Measurements from ENCODE around the gene PMAIP1.

Gene PMAIP1

DNA sequence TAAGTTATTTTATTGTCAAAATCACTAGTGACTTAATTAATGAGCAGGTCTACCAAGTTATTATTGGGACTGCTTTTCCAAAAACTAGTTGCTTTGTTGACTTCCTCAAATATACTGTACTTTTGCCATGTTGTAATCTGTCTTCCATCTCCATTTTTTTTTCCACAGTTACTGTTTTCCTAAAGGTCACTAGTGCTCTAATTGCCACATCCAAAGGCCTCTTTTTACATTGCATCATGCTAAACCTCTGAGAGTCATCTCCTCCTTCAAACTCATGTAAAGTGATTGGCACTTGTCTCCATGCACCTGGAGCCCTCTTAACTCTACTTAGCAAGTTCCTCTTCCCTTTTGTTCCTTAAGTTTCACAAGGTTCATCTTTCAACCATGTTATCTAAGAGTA, 11.8 kb downstream of the PMAIP1 start:
- in situ Hi-C loops (cut with MboI; ENCODE audit: low sequenced_read_pairs), result no loop called here

DNA sequence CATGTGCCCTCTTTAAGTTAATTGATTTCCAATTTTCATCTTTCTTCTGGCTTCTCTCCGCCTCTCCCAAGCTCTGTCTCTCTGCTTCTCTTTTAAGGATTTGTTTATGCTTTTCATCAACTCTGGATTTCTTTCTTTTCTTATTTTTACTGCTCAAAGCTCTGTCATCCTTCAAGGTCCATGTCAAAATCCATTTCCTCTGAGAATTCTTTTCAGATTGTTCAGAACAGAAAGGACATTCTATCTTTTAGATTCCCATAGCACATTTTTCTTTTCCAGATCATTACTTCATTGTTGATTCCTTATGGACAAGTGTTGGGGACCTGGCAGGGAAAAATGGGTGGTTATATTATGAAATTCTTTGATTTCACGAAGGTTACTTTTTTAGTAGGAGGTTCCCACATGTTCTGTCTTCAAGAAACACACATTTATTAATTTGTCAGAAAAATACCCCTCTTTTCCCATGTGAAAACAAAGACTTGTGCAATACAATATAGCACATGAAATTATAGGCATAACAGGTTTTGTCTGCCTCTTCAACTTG, 12.3 kb downstream of the PMAIP1 start:
- in situ Hi-C loops (cut with MboI; ENCODE audit: low sequenced_read_pairs), result no loop called here

DNA sequence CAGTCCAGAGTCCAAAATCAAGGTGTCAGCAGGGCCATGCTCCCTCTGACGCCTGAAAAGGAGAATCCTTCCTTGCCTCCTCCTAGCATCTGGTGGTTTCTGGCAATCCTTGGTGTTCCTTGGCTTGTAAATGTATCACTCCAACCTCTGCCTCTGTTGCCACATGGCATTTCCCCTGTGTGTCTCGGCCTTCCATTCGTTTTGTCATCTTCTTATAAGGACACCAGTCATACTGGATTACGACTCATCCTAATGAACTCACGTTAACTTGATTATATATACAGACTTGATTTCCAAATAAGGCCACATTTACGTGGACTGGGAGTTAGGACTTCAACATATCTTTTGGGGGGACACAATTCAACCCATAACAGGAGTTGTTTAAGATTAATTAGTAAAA, 15.8 kb downstream of the PMAIP1 start:
- in situ Hi-C loops (cut with MboI; ENCODE audit: low sequenced_read_pairs), result no loop called here

DNA sequence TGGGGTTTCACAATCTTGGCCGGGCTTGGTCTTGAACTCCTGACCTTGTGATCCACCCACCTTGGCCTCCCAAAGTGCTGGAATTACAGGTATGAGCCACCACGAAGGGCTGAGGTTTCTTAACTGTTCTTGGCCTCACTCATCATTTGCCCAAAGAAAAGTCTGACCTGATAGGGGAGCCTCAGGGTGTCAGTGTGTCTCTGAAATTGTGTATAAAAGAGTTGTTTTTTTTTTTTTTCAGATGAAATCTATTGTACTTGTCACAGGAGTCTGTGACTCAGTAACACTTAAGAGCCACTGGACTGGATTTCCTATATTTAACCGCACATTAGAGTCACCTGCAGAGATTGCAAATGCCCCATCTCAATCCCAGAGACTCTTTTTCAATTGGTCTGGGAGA, 16.9 kb downstream of the PMAIP1 start:
- in situ Hi-C loops (cut with MboI; ENCODE audit: low sequenced_read_pairs), result no loop called here

DNA sequence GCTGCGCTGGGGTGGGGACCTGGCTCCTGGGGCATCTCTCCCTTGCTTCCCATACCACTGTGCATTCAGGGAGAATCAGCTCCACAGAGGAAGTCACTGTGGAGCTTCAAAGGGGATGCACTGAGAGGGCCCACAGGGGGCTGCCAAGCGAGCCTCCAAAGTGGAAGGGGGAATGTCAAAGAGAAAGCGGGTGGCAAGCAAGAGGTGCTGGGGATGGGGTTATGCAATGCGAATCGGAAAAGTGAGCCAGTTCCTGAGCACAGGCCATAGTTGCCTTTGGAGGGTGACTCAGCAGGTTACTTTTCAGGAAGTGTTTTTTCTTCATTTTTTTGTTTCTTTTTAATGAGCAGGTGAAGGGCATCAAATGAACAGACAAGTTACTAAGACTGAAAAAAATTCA, 17.6 kb downstream of the PMAIP1 start:
- in situ Hi-C loops (cut with MboI; ENCODE audit: low sequenced_read_pairs), result no loop called here

DNA sequence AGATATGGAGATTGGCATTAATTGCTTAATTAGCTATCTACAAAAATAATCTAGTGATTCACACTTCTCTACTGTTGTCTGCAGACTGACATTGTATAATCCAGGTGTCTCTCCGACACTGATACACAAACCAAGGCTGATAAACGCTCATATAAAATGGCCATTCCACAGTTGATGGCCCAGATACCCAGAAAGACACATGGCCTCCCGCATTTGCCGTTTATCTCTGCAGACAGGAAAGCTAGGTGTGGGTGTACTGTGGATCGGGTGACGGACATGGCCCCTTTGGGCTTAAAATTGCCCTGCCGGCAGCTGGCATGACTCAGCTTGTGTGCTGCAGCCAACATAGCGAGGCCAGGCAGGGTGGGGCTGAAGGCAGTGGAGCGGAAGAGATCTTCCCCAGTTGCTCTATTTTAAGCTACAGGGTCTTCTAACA, 18.5 kb downstream of the PMAIP1 start:
- in situ Hi-C loops (cut with MboI; ENCODE audit: low sequenced_read_pairs), result no loop called here

DNA sequence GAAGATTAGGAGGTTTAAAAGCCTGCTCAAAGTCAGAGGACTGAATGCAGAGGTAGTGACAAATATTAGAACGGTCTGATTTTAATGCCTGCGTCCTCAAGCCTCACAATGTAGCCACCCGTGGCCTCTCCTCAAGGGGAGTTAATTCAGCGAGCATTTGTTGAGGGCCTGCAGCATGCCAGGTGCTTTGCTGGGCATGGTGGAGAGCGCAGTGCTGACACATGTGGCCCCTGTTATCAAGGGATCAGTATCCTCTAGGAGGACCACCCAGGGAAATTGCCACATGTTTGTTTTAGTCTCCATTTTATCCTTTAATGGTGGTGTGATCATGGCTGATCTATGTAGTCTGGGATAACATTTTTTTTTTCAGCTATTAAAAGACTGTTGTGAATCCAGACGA, 19.2 kb downstream of the PMAIP1 start:
- in situ Hi-C loops (cut with MboI; ENCODE audit: low sequenced_read_pairs), result no loop called here

DNA sequence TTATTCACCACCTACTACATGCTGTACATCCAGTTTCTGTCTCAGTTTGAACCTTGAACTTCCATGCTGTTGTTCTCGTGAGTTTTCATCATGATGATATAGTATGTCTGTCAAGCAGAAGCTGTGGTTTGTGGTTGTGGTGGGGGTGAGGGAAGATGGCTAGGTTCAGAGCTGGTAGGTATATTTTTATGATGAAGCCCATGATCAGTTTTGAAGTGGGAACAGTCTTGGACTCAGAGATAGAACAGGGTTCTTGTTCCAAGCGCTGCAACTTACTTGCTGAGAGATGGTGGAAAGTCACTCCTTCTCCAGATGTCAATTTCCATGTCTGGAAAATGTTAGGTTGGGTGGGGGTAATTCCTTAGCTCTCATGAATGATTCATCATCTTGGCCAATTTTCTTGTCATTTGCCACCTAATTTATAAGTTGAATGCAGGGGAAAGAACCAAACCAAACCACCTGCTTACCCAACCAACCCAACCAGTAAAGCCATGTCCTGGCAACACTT, 21.6 kb downstream of the PMAIP1 start:
- in situ Hi-C loops (cut with MboI; ENCODE audit: low sequenced_read_pairs), result no loop called here

DNA sequence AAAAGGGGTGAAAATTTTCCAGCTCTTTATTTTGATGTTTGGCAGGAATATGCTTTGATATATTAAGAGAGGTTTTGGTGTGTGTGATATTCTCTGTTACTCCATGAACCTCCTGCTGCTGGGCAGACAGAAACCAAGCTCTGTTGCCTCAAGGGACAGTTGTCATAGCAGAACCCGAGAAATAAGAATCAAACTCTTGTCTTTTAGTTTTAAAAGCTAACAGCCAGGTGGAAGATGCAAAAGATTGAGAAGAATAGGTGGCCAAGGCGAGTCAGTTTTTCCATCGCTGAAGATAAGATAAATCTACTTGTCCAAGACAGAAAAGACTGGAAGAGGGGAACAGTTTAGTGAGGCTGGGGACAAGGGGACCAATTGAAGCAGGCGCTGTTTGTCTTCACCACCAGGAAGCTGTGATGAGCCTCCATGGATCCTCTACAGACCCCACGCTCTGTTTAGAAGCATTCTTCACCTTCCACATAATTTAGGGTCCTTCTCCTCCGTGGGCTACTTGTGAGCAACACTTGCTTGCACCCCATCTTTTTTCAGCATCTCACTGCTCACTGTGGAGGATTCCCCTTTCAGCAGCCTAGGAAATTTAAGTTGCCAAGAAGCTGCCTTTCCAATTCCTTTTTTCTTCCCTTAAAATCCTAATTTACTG, 23.9 kb downstream of the PMAIP1 start:
- in situ Hi-C loops (cut with MboI; ENCODE audit: low sequenced_read_pairs), result no loop called here

DNA sequence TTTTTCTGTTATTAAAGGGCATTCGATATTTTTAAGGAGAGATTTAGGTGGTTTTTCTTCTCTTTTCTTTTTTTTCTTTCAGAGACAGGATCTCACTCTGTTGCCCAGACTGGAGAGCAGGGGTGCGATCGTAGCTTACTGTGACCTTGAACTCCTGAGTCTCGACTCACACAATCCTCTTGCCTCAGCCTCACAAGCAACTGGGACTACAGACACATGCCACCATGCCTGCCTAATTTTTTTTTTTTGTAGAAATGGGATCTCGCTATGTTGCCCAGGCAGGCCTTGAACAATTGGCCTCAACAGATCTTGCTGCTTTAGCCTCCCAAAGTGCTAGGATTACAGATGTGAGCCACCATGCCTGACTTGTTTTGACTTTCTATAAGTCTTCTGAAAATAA, 26.3 kb downstream of the PMAIP1 start:
- in situ Hi-C loops (cut with MboI; ENCODE audit: low sequenced_read_pairs), result no loop called here

DNA sequence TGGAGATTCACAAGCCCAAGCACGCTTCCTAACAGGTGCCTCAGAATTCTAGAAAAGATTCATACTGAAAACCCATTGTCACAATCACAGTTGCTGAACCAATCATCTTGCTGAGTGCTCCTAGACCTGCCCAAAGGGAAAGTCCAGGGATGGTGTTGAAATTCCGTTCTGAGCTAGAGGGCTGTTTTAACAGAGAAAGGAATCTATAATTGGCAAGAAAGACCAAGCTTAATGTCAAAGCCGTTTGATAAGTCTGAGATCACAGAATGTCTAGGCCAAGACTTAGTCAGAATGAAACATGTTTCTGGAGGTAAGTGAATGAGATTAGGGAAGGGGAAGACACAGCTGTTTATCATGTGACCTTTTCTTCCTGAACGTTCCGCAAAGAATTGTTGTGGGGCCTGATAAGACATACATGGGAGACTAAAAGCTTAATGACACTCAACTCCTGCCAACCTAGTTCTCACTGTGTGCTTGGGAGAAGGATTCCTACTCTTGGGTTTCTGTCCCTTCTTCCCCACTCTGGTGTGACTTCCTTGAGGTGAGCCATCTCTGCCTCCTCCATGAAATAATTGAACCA, 27.5 kb downstream of the PMAIP1 start:
- in situ Hi-C loops (cut with MboI; ENCODE audit: low sequenced_read_pairs), result no loop called here

DNA sequence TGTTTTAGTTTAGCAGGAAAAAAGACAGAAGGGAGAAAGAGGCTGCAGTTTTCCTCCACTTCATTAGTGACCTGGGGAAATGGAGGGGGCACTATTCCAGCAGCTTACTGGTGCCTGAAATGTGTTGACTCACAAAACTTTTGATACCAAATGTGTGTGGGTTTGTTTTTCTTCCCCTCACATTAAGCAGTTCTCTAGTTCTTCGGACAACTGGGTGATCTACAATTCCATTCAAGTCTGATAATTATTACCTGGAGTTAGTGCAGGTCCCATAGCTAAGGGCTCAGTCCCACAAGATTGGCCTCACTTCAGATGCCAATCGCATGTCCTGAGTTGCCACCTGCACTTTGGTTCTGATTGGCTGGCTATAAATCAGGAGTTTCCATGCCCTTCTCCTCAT, 28.4 kb downstream of the PMAIP1 start:
- in situ Hi-C loops (cut with MboI; ENCODE audit: low sequenced_read_pairs), result no loop called here

DNA sequence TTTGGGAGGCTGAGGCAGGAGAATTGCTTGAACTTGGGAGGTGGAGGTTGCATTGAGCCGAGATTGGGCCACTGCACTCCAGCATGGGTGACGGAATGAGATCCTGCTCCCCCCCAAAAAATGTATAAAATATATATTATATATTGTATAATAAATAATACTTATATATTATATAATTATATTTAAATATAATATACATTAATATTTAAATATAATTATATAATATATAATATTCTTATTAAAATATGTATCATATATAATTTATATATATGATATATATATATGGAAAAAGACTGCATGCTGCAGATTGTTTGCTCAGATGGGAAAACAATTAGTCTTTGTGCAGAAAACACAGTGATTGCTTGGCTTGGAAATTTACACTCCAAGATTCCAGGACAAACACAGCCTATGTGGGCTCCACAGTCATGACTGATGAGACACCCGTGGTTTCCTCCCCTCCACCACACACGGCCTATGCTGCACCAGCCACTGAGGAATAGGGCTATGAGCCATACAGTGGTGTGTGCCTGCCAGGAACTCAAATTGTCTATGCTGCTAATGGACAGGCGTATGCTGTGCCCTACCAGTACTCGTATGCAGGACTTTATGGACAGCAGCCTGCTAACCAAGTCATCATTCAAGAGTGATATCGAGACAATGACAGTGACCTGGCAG, 30.0 kb downstream of the PMAIP1 start:
- in situ Hi-C loops (cut with MboI; ENCODE audit: low sequenced_read_pairs), result no loop called here

DNA sequence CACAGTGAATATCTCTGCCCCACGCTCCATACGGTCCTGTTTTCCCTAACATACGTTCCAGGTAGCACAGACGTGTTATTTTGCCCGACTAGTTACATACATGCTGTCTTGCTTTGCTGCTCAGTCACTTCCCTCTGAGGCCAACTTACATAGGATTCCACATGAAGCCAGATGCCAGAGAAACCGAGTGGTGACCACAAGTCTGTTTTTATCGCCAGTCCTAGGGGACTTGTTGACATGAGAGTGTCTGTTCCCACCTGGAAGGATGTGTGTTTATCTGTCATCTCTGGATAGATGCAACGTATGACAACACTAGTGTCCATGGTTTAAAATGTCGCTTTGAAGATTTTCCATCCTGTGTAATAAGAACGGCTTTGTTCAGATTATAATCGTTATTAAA, 32.6 kb downstream of the PMAIP1 start:
- in situ Hi-C loops (cut with MboI; ENCODE audit: low sequenced_read_pairs), result no loop called here

DNA sequence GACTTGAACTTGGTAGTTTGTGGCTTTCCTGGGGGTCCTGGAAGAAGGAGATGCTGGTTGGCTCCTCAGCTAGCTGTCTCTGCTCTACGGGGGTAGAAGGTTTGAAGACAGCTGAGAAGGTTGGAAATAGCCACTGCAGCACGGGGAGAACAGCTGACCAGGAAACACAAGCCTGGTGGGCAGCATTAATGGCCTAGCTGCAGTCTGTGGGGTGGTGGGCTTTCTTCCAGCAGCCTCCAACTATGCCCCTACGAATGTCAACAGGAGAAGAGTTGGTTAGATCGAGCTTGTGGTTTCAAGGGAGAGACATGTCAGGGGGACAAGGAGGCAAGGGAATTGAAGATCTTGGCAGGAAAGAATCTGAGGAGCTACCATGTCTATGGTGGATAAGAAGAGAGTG, 38.9 kb downstream of the PMAIP1 start:
- in situ Hi-C loops (cut with MboI; ENCODE audit: low sequenced_read_pairs), result no loop called here

DNA sequence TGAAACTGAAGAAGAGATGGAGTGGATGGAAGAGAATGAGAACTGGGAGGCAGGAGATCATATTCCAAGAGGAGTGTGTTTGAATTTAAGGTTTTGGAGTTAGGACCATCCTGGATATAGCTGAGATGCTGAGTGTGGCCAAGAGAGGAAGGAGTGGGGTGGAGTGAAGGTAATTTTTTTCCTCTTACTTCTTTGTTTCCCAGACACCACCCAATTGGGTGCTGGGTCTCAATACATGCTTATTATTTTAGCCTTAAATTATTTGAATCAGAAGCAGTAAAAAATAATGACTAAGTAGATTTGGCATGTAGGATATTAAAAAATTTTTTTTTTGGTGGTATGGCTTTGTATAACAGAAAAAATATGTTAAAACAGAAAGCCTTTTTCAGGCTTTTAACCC, 39.3 kb downstream of the PMAIP1 start:
- in situ Hi-C loops (cut with MboI; ENCODE audit: low sequenced_read_pairs), result no loop called here

DNA sequence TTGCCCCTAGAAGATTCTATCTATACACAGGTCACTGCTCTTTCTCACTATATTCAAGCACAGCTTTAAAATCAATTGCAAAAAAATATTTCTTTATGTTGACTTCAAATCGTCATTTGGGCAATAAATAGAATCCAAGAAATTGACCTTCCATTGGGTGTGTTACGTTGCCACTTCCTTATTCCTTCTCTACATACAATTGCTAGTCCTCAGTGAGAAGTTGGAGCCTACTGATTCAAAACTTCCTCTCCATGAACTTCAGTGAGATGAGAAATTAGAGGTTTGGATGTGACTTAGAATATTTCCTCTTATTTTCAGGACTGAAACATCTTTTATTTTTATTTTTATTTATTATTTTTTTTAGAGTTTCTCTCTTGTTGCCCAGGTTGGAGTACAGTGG, 40.3 kb downstream of the PMAIP1 start:
- in situ Hi-C loops (cut with MboI; ENCODE audit: low sequenced_read_pairs), result no loop called here

DNA sequence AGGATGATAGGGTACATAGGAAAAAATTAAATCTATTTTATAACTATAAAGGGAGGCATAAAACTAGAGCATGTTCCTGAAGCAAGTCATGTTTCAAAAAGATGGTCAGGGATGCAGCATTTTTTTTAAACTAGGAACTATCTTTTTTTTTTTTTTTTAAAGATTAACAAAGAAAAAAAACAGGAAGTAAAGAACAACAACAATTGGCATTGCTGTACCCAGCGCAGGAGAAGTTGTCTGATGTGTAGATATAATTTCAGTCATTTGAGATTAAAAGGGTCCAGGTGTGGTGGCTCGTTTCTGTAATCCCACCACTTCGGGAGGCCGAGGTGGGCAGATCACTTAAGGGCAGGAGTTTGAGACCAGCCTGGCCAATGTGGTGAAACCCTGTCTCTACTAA, 41.5 kb downstream of the PMAIP1 start:
- in situ Hi-C loops (cut with MboI; ENCODE audit: low sequenced_read_pairs), result no loop called here

DNA sequence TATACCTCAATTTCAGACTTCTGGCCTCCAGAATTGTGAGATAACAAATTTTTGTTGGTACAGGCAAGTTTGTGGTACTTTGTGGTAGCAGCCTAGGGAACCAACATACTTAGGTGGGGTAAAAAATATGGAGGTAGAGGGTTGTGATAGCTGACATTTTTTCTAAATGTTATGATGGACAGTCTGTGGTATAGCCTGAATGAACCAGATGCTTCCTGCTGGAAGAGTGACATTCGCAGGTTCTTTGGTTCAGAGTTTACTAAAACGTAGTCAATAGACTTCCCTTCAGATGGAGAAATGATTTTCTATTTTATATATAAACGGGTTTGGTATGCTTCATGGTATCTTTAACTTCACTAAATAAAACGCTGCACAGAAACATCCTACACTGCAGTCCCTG, 42.8 kb downstream of the PMAIP1 start:
- in situ Hi-C loops (cut with MboI; ENCODE audit: low sequenced_read_pairs), result no loop called here

DNA sequence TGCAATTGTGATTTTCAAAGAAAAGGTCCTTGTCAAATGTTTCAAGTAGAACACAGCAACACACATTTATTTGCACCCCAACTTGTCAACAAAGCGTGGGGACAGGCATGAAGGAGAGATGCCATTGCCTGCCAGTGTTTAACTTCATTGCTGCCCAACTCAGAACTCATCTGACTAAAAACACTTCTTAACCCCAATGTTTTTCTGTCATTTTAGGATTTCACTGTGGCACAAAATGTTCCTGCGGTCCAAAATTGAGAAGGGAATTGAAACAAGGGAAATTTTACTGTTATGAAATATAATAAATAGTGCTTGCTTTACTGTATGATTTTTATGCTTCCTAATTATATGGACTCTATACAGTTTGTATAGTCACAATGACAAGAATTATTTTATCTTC, 45.7 kb downstream of the PMAIP1 start:
- in situ Hi-C loops (cut with MboI; ENCODE audit: low sequenced_read_pairs), result no loop called here

DNA sequence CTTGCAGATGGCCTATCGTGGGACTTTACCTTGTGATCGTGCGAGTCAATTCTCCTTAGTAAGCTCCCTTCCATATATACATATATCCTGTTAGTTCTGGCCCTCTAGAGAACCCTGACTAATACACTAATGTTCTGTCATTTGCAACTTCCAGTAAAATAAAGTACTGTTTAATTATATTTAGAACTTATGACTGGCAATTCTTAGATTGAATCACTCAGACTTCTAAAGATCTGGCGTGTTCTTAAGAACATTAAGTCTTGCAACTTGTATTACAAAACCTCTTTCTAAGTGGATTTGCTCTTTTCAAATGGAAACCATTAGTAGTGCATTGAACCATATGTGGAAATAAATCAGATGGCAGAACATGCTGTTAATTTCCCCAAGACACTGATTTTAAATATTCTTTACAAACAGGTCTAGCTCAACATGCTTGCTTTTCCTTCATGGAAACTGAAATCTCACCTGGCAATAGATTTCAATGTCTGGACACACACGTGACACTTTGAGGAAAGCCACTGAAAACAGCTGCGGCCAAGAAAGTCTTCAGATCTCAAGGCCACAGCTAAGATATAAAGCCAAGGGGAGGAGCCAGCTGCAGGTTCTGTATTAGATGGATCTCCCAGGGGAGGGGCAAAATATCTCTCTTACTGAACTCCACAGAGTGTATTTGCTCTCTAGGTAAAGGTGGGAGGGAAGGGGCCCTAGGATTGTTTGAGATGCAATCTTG, 50.6 kb downstream of the PMAIP1 start:
- in situ Hi-C loops (cut with MboI; ENCODE audit: low sequenced_read_pairs), result no loop called here

Data from HL-60/S4 (cell line).